GM12878 (cell line): ENCODE measurements around the gene ABL1. TPM values are rescaled to one million over a fixed set of nuclear protein-coding genes. Genes with fewer than 3 reads are reported as not detected.

ENCODE experiments used
- ATAC-seq: fragments of 200-7000 bp; cut with Tn5 transposase; 3 replicates; pipeline ENCODE4 v1.9.1; 2020; ENCODE audit warnings: mild to moderate bottlenecking, moderate library complexity
- BruUV-seq: library from RNA; stranded (reverse); fragments of 400-500 nt; replicated peaks from 2 replicates; lab custom pipeline; 2021; lab: Mats Ljungman, UMichigan
- CTCF ChIA-PET: fragments of 300-600 bp; sonication (Branson Sonifier 250); formaldehyde crosslinking; extraction: SDS; loops from one replicate; lab custom pipeline; 2021; ENCODE audit warnings: inconsistent platforms; lab: Yijun Ruan, JAX
- POLR2A ChIA-PET: fragments of 350-600 bp; formaldehyde crosslinking; extraction: SDS; loops from one replicate; lab custom pipeline; 2021; ENCODE audit warnings: inconsistent platforms; lab: Charles Lee
- RAD21 ChIA-PET: fragments of 300-600 bp; sonication (Branson Sonifier 250); formaldehyde crosslinking; loops from one replicate; lab custom pipeline; 2023; ENCODE audit warnings: antibody characterized with exemption; ENCODE audit not compliant: unreplicated experiment; lab: Charles Lee
- SMC1A ChIA-PET: fragments of 300-600 bp; sonication (Branson Sonifier 250); formaldehyde crosslinking; loops from one replicate; lab custom pipeline; 2023; ENCODE audit not compliant: unreplicated experiment, uncharacterized antibody; lab: Charles Lee
- DNase-seq: peaks from one replicate; pipeline ENCODE4 v3.0.0-alpha.2; 2011; ENCODE audit warnings: low read depth, low spot score
- FAIRE-seq: peaks from 3 replicates; lab custom pipeline; 2011; peaks lifted over from hg19 to GRCh38; lab: Jason Lieb, UNC
- H2AFZ ChIP-seq: 2 replicates; pipeline ENCODE4 v1.6.0; 2011; ENCODE audit warnings: low read depth, low read length, control low read depth; ENCODE audit not compliant: control insufficient read depth
- H3K27ac ChIP-seq: 2 replicates; pipeline ENCODE4 v1.5.1; 2011; ENCODE audit warnings: control low read depth; ENCODE audit not compliant: control insufficient read depth, insufficient read depth
- H3K27me3 ChIP-seq, 2 experiments: replicated peaks in 1 of 2; 2 replicates each; pipeline versions ENCODE4 v1.6.0 to v1.6.1; 2011; ENCODE audit warnings: low read length in 1 of 2; ENCODE audit not compliant: control insufficient read depth in 2 of 2, insufficient read depth in 2 of 2
- H3K36me3 ChIP-seq, 2 experiments: 2 replicates each; pipeline ENCODE4 v1.5.1; 2011; ENCODE audit warnings: low read length in 1 of 2; ENCODE audit not compliant: control insufficient read depth in 2 of 2, insufficient read depth in 2 of 2
- H3K4me1 ChIP-seq: 2 replicates; pipeline ENCODE4 v1.6.1; 2011; ENCODE audit warnings: mild to moderate bottlenecking, low read length, moderate library complexity, mixed read lengths; ENCODE audit not compliant: control insufficient read depth, insufficient read depth
- H3K4me2 ChIP-seq: 2 replicates; pipeline ENCODE4 v1.6.0; 2011; ENCODE audit warnings: control low read depth; ENCODE audit not compliant: control insufficient read depth, insufficient read depth
- H3K4me3 ChIP-seq: fragments of 200-600 bp; sonication (generic); 2 replicates; pipeline ENCODE4 v1.5.1; 2016
- H3K79me2 ChIP-seq: 2 replicates; pipeline ENCODE4 v1.6.0; 2011; ENCODE audit warnings: low read length; ENCODE audit not compliant: control insufficient read depth, insufficient read depth
- H3K9ac ChIP-seq: 2 replicates; pipeline ENCODE4 v1.8.0; 2011; ENCODE audit warnings: low read length, control low read depth, mixed read lengths; ENCODE audit not compliant: control insufficient read depth, insufficient read depth
- H3K9me3 ChIP-seq: replicated peaks from 3 replicates; pipeline ENCODE4 v1.5.1; 2011; ENCODE audit warnings: mild to moderate bottlenecking, low read length; ENCODE audit not compliant: control insufficient read depth, insufficient read depth
- H4K20me1 ChIP-seq: 2 replicates; pipeline ENCODE4 v1.6.0; 2011; ENCODE audit not compliant: control insufficient read depth, insufficient read depth
- ATF2 ChIP-seq: IDR thresholded peaks from 2 replicates; pipeline ENCODE4 v1.6.1; 2012; ENCODE audit warnings: low read length, inconsistent platforms
- ATF7 ChIP-seq: fragments of 450-650 bp; IDR thresholded peaks from 2 replicates; pipeline ENCODE4 v1.6.1; 2016; ENCODE audit warnings: low read depth, mild to moderate bottlenecking
- BCL3 ChIP-seq: IDR thresholded peaks from 2 replicates; pipeline ENCODE4 v1.6.1; 2011; ENCODE audit warnings: borderline replicate concordance, low read depth, mild to moderate bottlenecking, moderate library complexity, low read length; ENCODE audit not compliant: insufficient read depth, poor library complexity, severe bottlenecking
- CTCF ChIP-seq, 3 experiments: IDR thresholded peaks in 2 of 3; conservative IDR thresholded peaks in 1 of 3; 2 replicates each; pipeline ENCODE4 v1.5.1; 2011; ENCODE audit warnings: low read depth in 3 of 3, low read length in 3 of 3, mild to moderate bottlenecking in 3 of 3, control low read depth in 2 of 3, moderate library complexity in 2 of 3, inconsistent platforms in 1 of 3, mixed read lengths in 1 of 3; ENCODE audit not compliant: control insufficient read depth in 2 of 3, insufficient read depth in 1 of 3; ENCODE audit errors: extremely low read depth in 1 of 3
- E2F8 ChIP-seq: fragments of 450-650 bp; IDR thresholded peaks from 2 replicates; pipeline ENCODE4 v1.6.1; 2018; ENCODE audit warnings: mild to moderate bottlenecking, low read depth, moderate library complexity; ENCODE audit not compliant: partially characterized antibody
- IKZF2 ChIP-seq, 2 experiments: fragments of 450-650 bp; IDR thresholded peaks; 2 replicates each; pipeline ENCODE4 v1.6.1; 2017; ENCODE audit warnings: mild to moderate bottlenecking in 2 of 2, moderate library complexity in 2 of 2
- IRF5 ChIP-seq: fragments of 450-650 bp; IDR thresholded peaks from 2 replicates; pipeline ENCODE4 v1.6.1; 2017; ENCODE audit warnings: borderline replicate concordance
- MEF2A ChIP-seq: IDR thresholded peaks from 2 replicates; pipeline ENCODE4 v1.6.1; 2011; ENCODE audit warnings: low read depth, mild to moderate bottlenecking, low read length, moderate library complexity; ENCODE audit not compliant: insufficient read depth
- PKNOX1 ChIP-seq: fragments of 450-650 bp; IDR thresholded peaks from 2 replicates; pipeline ENCODE4 v1.6.1; 2016; ENCODE audit warnings: mild to moderate bottlenecking
- ZBED1 ChIP-seq: IDR thresholded peaks from 2 replicates; pipeline ENCODE4 v1.6.1; 2016; ENCODE audit warnings: borderline replicate concordance
- WGBS: methylation state at CpG from one replicate; pipeline ENCODE4 v1.1.6; 2016; ENCODE audit warnings: low lambda C conversion rate; ENCODE audit not compliant: insufficient replicate concordance, insufficient coverage; ENCODE audit errors: missing lambda C conversion rate; 5-methylcytosine and 5-hydroxymethylcytosine counted together
- in situ Hi-C: fragments of 300-500 bp; cut with MboI; formaldehyde crosslinking; loops from 9 replicates; pipeline ENCODE4 v1.14.3; 2018; ENCODE audit warnings: mixed read lengths
- intact Hi-C: fragments of 100-400 bp; cut with micrococcal nuclease; formaldehyde crosslinking; loops from one replicate; pipeline ENCODE4 v1.14.2; 2022; ENCODE audit not compliant: unreplicated experiment
- polyA plus RNA-seq, 11 experiments: library from polyadenylated mRNA; depleted of rRNA in 4 of 11; unstranded in 6 of 11; stranded (reverse) in 5 of 11; fragments of >200 nt; fragmentation: Nextera tagmentation in 4 of 11; fragmentation: Illumina TruSeq in 1 of 11; extraction: Ambion mirVana in 4 of 11; extraction: Trizol in 1 of 11; gene quantifications; 1 replicate in 1 of 11; 2 replicates in 10 of 11; pipeline versions ENCODE4 v1.2.1 to v1.2.3, GENCODE V29; 2011 to 2016; ENCODE audit warnings: inconsistent platforms in 2 of 11, missing spikeins in 2 of 11, low read depth in 1 of 11
- total RNA-seq, 4 experiments: library from RNA; depleted of rRNA in 3 of 4; stranded (reverse); fragments of >200 nt in 3 of 4; fragmentation: Illumina TruSeq in 1 of 4; extraction: Trizol in 1 of 4; gene quantifications; 2 replicates each; pipeline versions ENCODE4 v1.2.1 to v1.2.3, GENCODE V29; 2013 to 2021

Gene ABL1
- total and polyA plus RNA-seq, 10 of the 15 experiments (the other 5 are each of a cell fraction or from before 2014, with no cell fraction given), result 0.79 to 51.5 (median 16.3) TPM

GRCh38 chr9:130861372-130862180 lies 26.5 kb downstream of the ABL1 start:
- intact Hi-C loops (no loop called here), in situ Hi-C loops (loop anchor here (5.0 to 10.0 kb wide), 2 partner anchors 89 to 407 kb away; no protein-coding TSS in a partner anchor)
- peaks cover 12 to 18% of the 10 kb centered on the region in 2 experiments; a peak in 3 of 4 replicates for H3K36me3 ChIP-seq
- no peaks in the 10 kb centered on the region for H3K9me3 ChIP-seq
- no TSS peak for BruUV-seq
- ChIA-PET RAD21 (interaction anchor here (1.4 to 4.6 kb wide), 4 partner anchors 9 to 154 kb away, joined by 4 to 28 read pairs (median 8); no protein-coding TSS in a partner anchor), SMC1A (interaction anchor here (0.7 to 3.0 kb wide), 8 partner anchors 64 to 403 kb away, joined by 3 to 18 read pairs (median 4); no protein-coding TSS in a partner anchor), POLR2A (no interaction called here)
- no peak for FAIRE-seq
- H3K9ac ChIP-seq, result no peak overlapping the region
- no peaks in the 10 kb centered on the region for H4K20me1 ChIP-seq
- no peaks in the 10 kb centered on the region for H3K79me2 ChIP-seq
- no peak overlapping the region for H3K4me3 ChIP-seq
- H3K4me1 ChIP-seq, result no peaks in the 10 kb centered on the region
- TF ChIP-seq BCL3, result no peak
- no peak for TF ChIP-seq CTCF (IDR thresholded peaks at IDR 0.05 in 2 of 3, conservative IDR thresholded peaks at IDR 0.05 in 1 of 3; ENCODE audit: control insufficient read depth in 2 of 3, extremely low read depth in 1 of 3, insufficient read depth in 1 of 3, low read depth in 3 of 3, low read length in 3 of 3)
- no peak for TF ChIP-seq ZBED1
- no peak for TF ChIP-seq MEF2A
- no peak for TF ChIP-seq ATF7
- TF ChIP-seq IRF5, result no peak
- no peak for TF ChIP-seq ATF2
- TF ChIP-seq IKZF2 (IDR thresholded peaks at IDR 0.05), result no peak
- no peak for TF ChIP-seq PKNOX1
- no peak for TF ChIP-seq E2F8
- TF ChIP-seq, all 136 proteins: peak for 0
- DNase-seq (no peak), ATAC-seq (no peak)
- H3K27me3 ChIP-seq, result no peaks in the 10 kb centered on the region
- CTCF ChIA-PET, result interaction anchor here (0.8 to 11.0 kb wide), 5 partner anchors 8 to 185 kb away, joined by 3 to 267 read pairs (median 6); no protein-coding TSS in a partner anchor
- no peak overlapping the region for H2AFZ ChIP-seq
- H3K27ac ChIP-seq, result no peak overlapping the region
- WGBS, result 72% methylated on average over 8 of the region's 8 CpGs
- no peak overlapping the region for H3K4me2 ChIP-seq
